Fibroblast of skin of right quadriceps (primary cell): ENCODE data around the gene RNF145.
A peak's percentile ranks its signal among the peaks of the same experiment; 100 is the strongest.
"Not testable (repeated sequence)": the region's sequence is repeated elsewhere in the genome, so short reads cannot be mapped to it uniquely, and the experiment has no call there.

Experiments used
- DNase-seq: peaks from one replicate; pipeline ENCODE4 v3.0.0-alpha.2; 2013

Gene RNF145

GRCh38 chr5:159155960-159156359 lies 53.4 kb downstream of the RNF145 start:
- DNase-seq: no peak

DNA sequence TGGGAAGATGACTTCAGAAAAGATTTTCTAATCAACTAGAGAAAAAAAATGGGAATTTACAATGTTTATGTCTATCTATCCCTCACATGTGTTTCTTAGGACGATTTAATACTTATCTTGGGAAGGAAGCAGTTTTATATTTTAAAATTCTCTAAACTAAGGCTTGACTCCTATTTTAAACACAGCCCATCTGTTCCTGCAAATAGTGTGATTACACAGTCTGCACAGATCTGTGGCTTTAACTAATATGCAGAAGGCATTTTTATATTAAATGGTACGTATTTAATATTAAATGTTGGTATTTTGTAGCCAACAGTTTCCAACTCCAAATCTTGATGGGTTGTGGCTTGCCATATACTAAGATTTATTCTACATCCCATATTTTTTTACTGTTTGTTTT lies 56.5 kb downstream of the RNF145 start:
- no peak for DNase-seq

DNA sequence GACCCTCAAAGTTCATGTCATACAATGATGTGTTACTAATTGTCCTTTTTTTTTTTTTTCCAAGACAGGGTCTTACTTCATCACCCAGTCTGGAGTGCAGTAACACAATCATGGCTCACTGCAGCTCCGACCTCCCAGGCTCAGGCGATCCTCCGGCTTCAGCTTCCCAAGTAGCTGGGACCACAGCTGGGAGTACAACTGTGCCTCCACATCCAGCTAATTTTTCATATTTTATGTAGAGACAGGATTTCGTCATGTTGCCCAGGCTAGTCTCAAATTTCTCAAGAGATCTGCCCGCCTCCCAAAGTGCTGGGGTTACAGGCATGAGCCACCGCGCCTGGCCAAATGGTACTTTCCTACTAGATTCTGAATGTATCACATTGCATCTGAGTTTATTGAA lies 60.3 kb downstream of the RNF145 start:
- DNase-seq: no peak

DNA sequence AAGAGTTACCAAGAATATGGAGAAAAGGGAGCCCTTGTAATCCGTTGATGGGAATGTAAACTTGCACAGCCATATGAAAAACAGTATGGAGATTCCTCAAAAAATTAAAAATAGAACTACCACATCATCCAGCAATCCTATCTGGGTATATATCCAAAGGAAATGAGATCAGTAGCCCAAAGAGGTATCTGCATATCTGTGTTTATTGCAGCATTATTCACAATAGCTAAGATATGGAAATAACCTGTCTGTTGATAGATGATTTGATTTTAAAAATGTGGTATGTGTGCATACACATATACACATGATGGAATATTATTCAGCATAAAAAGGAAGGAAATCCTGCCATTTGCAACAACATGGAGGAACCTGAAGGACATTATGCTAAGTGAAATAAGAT lies 61.4 kb downstream of the RNF145 start:
- DNase-seq: no peak

DNA sequence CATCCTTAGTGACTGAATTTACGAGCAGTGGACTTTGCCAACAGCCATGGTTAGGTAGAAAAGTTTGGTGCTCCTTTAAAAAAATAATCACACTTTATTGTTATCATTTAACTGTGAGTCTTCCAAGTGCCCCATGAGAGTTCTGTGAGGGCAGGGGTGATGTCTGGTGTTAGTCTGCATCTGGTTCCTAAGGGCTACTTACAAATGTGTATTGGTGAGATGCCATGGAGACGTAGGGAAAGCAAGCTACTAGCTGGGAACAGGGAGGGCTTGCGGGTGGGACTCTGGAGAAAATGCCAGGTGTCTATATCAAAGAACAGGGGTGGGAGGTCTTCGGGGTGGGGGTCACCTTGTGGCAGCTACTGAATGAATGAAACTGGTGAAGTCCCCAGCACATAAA lies 62.5 kb downstream of the RNF145 start:
- DNase-seq: no peak

DNA sequence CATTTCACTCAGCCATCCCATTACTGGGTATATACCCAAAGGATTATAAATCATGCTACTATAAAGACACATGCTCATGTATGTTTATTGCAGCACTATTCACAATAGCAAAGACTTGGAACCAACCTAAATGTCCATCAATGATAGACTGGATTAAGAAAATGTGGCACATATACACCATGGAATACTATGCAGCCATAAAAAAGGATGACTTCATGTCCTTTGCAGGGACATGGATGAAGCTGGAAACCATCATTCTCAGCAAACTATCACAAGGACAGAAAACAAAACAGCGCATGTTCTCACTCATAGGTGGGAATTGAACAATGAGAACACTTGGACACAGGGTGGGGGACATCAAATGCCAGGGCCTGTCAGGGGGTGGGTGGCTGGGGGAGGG lies 64.2 kb downstream of the RNF145 start:
- DNase-seq: not testable (repeated sequence)

DNA sequence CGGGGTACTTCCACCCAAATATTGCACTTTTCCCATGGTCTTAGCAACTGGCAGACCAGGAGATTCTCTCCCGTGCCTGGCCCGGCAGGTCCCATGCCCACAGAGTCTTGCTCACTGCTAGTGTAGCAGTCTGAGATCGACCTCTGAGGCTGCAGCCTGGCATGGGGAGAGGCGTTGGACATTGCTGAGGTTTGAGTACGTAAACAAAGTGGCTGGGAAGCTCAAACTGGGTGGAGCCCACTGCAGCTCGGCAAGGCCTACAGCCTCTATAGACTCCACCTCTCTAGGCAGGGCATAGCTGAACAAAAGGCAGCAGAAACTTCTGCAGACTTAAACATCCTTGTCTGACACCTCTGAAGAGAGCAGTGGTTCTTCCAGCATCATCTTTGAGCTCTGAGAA lies 69.6 kb downstream of the RNF145 start:
- no peak for DNase-seq

GRCh38 chr5:159135896-159136531 lies 73.3 kb downstream of the RNF145 start:
- DNase-seq: peak; percentile 77

GRCh38 chr5:159133041-159133741 lies 76.2 kb downstream of the RNF145 start:
- peak; percentile 81 for DNase-seq

DNA sequence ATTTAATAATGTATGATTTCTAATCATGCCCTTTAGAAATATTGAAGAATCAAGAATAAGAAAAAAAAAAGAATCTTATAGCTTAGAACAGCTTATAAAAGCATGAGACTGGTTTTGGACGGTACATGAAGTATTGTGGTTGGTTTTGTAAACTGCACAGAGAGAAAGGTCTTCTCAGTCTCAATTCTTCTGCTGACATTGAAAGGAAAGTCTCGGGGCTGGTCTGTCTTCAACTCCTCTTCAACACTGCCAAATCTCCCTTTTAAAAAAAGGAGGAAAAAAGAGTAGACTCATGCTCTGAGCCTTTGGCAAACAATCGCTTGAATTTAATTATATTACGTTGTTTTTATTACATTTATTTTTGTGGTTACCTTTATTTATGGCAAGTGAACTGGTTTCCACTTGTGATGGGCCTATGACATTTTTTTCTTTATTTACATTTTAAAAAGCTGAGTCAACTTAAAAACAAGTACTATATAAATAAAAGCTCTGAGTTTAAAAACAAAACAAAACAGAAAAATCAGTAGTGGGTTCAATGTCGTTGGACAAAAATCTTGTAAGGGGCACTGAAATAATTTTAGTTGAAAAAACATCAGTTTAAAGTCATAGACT lies 76.8 kb downstream of the RNF145 start:
- no peak for DNase-seq

DNA sequence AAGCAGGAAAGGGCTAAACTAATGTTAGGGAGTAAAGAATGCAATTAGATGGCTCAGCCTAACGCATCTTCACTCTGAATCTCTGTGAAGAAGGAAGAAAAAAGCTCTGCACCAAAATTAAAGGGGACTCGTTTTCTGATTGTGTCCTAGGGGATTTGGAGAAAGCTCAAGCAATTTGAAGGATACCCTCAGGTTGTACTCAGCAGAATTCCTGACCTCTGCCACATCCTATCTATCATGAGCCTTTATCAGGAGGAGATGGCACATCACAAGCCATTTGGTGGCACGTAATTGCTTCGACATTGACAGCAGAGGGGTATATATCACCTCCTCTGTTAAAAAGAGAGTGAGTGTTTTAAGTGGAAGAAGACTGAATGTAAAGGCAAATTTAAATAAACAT lies 77.4 kb downstream of the RNF145 start:
- DNase-seq: no peak

- DNase-seq: peak; percentile 64
Measured at GRCh38 chr5:159130871-159131270, 78.5 kb downstream of the RNF145 start.

DNA sequence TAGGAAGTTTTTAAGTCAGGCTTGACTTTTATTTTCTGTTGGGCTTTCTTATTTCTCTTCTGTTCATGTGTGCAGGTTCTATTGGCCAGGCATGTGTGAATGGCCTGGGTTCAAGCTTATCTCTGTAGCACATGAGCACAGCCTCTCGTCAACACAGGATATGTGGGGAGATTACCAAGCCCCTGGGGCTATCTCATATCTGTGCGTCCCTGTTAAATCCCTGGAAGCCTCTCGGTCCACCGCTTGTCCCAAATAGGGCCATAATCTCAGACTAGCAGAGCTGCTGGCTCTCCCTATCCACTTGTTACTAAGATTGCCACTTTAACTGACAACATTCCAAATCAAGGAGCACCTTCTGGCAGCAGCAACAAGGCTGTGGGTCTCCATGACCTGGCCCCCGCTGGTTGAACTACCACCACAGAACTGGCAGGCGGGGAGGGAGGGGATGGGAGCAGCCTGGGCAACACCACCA lies 81.2 kb downstream of the RNF145 start:
- DNase-seq: no peak

GRCh38 chr5:159123700-159124099 lies 85.7 kb downstream of the RNF145 start:
- DNase-seq: no peak

- DNase-seq: no peak
Measured at GRCh38 chr5:159123189-159123588, 86.2 kb downstream of the RNF145 start.

DNA sequence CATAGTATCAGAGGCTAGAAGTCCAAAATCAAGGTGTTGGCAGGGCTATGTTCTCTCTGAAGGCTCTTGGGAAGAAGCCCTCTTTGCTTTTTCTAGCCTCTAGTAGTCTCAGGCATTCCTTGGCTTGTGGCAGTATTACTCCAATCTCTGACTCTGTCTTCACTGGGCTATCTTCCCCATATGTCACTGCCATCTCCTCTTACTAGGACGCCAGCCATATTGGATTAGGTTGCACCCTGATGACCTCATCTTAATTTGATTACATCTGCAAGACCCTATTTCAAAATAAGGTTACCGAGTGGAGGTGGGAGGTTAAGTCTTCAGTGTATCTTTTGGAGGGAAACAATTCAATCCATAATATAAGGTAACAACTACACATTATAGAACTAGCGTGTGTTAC lies 88.3 kb downstream of the RNF145 start:
- DNase-seq: no peak

GRCh38 chr5:159120446-159120845 lies 88.9 kb downstream of the RNF145 start:
- no peak for DNase-seq

DNA sequence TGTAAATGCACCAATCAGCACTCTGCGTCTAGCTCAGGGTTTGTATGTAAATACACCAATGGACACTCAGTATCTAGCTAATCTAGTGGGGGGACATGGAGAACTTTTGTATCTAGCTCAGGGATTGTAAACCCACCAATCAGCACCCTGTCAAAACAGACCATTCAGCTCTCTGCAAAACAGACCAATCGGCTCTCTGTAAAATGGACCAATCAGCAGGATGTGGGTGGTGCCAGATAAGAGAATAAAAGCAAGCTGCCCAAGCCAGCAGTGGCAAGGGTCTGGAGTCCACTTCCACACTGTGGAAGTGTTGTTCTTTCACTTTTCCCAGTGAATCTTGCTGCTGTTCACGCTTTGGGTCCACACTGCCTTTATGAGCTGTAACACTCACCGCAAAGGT lies 89.5 kb downstream of the RNF145 start:
- not testable (repeated sequence) for DNase-seq

DNA sequence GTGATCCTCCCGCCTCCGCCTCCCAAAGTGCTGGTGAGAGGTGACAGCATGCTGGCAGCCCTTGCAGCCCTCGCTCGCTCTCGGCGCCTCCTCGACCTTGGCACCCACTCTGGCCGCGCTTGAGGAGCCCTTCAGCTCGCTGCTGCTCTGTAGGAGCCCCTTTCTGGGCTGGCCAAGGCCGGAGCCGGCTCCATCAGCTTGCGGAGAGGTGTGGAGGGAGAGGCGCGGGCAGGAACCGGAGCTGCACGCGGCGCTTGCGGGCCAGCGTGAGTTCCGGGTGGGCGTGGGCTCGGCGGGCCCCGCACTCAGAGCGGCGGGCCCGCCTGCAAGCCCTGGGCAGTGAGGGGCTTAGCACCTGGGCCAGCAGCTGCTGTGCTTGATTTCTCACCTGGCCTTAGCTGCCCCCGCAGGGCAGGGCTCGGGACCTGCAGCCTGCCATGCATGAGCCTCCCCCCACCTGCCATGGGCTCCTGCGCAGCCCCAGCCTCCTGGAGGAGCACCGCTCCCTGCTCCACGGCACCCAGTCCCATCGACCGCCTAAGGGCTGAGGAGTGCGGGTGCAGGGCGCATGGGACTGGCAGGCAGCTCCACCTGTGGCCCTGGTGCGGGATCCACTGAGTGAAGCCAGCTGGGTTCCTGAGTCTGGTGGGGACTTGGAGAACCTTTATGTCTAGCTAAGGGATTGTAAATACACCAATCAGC lies 90.2 kb downstream of the RNF145 start:
- not testable (repeated sequence) for DNase-seq

DNA sequence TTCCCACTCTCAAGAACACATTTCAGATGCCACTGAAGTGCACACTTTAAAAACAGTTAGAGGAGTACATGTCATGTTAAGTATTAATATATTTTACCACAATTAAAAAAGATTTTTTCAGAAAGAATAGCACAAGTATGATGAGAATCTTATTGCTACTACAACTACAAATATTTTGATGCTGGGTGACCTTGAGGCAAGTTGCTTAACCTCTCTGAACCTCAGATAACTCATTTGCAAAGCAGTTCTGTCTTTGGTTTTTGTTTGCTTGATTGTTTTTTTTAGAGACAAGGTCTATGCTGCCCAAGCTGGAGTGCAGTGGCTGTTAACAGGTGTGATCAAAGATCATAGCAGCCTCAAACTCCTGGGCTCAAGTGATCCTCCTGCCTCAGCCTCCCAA lies 95.9 kb downstream of the RNF145 start:
- DNase-seq: no peak

DNA sequence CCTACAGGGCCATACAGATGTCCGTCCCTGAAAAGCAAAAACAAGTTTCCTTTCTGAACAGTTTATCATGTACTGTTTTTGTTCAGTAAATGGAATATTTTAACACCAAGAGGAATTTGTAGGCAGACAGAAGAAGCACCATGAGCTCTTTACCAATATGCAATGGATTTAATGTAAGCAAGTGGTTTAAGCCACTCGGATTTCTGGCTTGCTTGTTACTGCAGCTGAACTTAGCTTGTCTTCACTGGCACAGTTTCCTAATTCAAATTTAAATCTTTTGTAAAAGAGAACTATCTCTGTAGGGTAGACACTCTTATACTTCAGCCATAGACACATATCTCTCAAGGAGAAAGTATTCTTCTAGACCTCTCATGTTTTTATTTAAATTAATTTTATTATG lies 96.9 kb downstream of the RNF145 start:
- DNase-seq: no peak
